H1 (cell line): ENCODE measurements around the gene TTC23. TPM values are rescaled to one million over a fixed set of nuclear protein-coding genes. Genes with fewer than 3 reads are reported as not detected.

Source experiments
- CTCF ChIA-PET: fragments of 300-600 bp; sonication (Branson Sonifier 250); formaldehyde crosslinking; loops from one replicate; lab custom pipeline; 2021; ENCODE audit not compliant: partially characterized antibody; lab: Charles Lee
- POLR2A ChIA-PET: fragments of 300-600 bp; sonication (Branson Sonifier 250); formaldehyde crosslinking; loops from one replicate; lab custom pipeline; 2021; ENCODE audit warnings: inconsistent platforms; ENCODE audit not compliant: partially characterized antibody; lab: Charles Lee
- DNase-seq, 2 experiments: peaks; one replicate each; pipeline versions ENCODE4 v3.0.0 to v3.0.0-alpha.2; 2010 to 2022; ENCODE audit warnings: low spot score in 2 of 2, low read depth in 1 of 2, mixed read lengths in 1 of 2
- FAIRE-seq: peaks from 2 replicates; lab custom pipeline; 2011; peaks lifted over from hg19 to GRCh38; lab: Jason Lieb, UNC
- H2AFZ ChIP-seq: 2 replicates; pipeline ENCODE4 v1.8.1; 2012; ENCODE audit warnings: low read length, inconsistent platforms
- H2AK5ac ChIP-seq: 2 replicates; pipeline ENCODE4 v1.6.1; 2013; ENCODE audit warnings: low read depth, low read length
- H2BK120ac ChIP-seq: replicated peaks from 2 replicates; pipeline ENCODE3; 2013; ENCODE audit warnings: low read depth, low read length, inconsistent platforms
- H2BK12ac ChIP-seq: 2 replicates; pipeline ENCODE4 v1.6.1; 2013; ENCODE audit warnings: low read depth, low read length
- H2BK15ac ChIP-seq: 2 replicates; pipeline ENCODE4 v1.6.1; 2013; ENCODE audit warnings: low read length
- H2BK20ac ChIP-seq: 2 replicates; pipeline ENCODE4 v1.6.1; 2013; ENCODE audit warnings: low read length
- H2BK5ac ChIP-seq: 2 replicates; pipeline ENCODE4 v1.6.1; 2013; ENCODE audit warnings: low read depth, low read length
- H3K14ac ChIP-seq: 2 replicates; pipeline ENCODE4 v1.6.1; 2013; ENCODE audit warnings: inconsistent platforms; ENCODE audit not compliant: insufficient read length
- H3K18ac ChIP-seq: 2 replicates; pipeline ENCODE4 v1.6.1; 2013; ENCODE audit warnings: low read length; ENCODE audit errors: extremely low read depth
- H3K23ac ChIP-seq: 2 replicates; pipeline ENCODE4 v1.6.1; 2013; ENCODE audit warnings: inconsistent platforms; ENCODE audit not compliant: insufficient read length
- H3K23me2 ChIP-seq: 2 replicates; pipeline ENCODE4 v1.6.1; 2013; ENCODE audit warnings: low read depth, low read length
- H3K27ac ChIP-seq: 2 replicates; pipeline ENCODE4 v1.6.1; 2011; ENCODE audit warnings: low read depth, low read length, inconsistent platforms
- H3K27me3 ChIP-seq, 4 experiments: replicated peaks in 1 of 4; 1 replicate in 1 of 4; 2 replicates in 3 of 4; pipeline versions ENCODE4 v1.6.1 to v1.8.1; 2011 to 2013; ENCODE audit warnings: low read length in 3 of 4, mild to moderate bottlenecking in 3 of 4, inconsistent platforms in 2 of 4, mixed read lengths in 2 of 4, moderate library complexity in 1 of 4; ENCODE audit not compliant: control insufficient read depth in 3 of 4, insufficient read depth in 3 of 4; ENCODE audit errors: extremely low read depth in 1 of 4
- H3K36me3 ChIP-seq, 4 experiments: 2 replicates each; pipeline versions ENCODE4 v1.6.1 to v1.8.1; 2011 to 2013; ENCODE audit warnings: mild to moderate bottlenecking in 4 of 4, low read length in 3 of 4, moderate library complexity in 2 of 4, control low read depth in 1 of 4, inconsistent platforms in 1 of 4; ENCODE audit not compliant: insufficient read depth in 4 of 4, control insufficient read depth in 2 of 4
- H3K4ac ChIP-seq: replicated peaks from 2 replicates; pipeline ENCODE3; 2013; ENCODE audit warnings: low read length, low read depth, mixed read lengths, inconsistent platforms; ENCODE audit not compliant: insufficient read length
- H3K4me1 ChIP-seq, 4 experiments: replicated peaks in 1 of 4; 1 replicate in 1 of 4; 2 replicates in 3 of 4; pipeline versions ENCODE4 v1.6.1 to v1.8.1; 2011 to 2013; ENCODE audit warnings: low read length in 3 of 4, inconsistent platforms in 2 of 4, mixed read lengths in 1 of 4; ENCODE audit not compliant: insufficient read depth in 4 of 4, control insufficient read depth in 3 of 4
- H3K4me2 ChIP-seq, 2 experiments: 2 replicates each; pipeline versions ENCODE4 v1.6.1 to v1.8.1; 2011 to 2013; ENCODE audit warnings: low read depth in 2 of 2, low read length in 2 of 2, control low read depth in 1 of 2, inconsistent platforms in 1 of 2, mild to moderate bottlenecking in 1 of 2; ENCODE audit not compliant: insufficient read depth in 1 of 2
- H3K4me3 ChIP-seq, 4 experiments: fragments of 200-600, 300-600 bp in 1 of 4; sonication (generic), shearing (Covaris generic), sonication (Bioruptor Twin) in 1 of 4; 2 replicates each; pipeline versions ENCODE4 v1.5.1 to v1.8.1; 2011 to 2016; ENCODE audit warnings: low read length in 4 of 4, low read depth in 3 of 4, control low read depth in 2 of 4, inconsistent platforms in 2 of 4, mild to moderate bottlenecking in 2 of 4, mixed read lengths in 1 of 4, moderate library complexity in 1 of 4; ENCODE audit not compliant: insufficient read depth in 2 of 4; ENCODE audit errors: extremely low read depth in 1 of 4
- H3K56ac ChIP-seq: replicated peaks from 2 replicates; pipeline ENCODE3; 2013; ENCODE audit warnings: low read depth, mild to moderate bottlenecking, mixed read lengths, low read length, inconsistent platforms; ENCODE audit not compliant: insufficient read length
- H3K79me1 ChIP-seq: 2 replicates; pipeline ENCODE4 v1.6.1; 2013; ENCODE audit warnings: low read depth, low read length, control low read depth
- H3K79me2 ChIP-seq, 2 experiments: 2 replicates each; pipeline versions ENCODE4 v1.6.1 to v1.8.1; 2012 to 2013; ENCODE audit warnings: low read length in 2 of 2, mild to moderate bottlenecking in 2 of 2, inconsistent platforms in 1 of 2; ENCODE audit not compliant: insufficient read depth in 2 of 2, control insufficient read depth in 1 of 2
- H3K9ac ChIP-seq, 4 experiments: replicated peaks in 1 of 4; 1 replicate in 1 of 4; 2 replicates in 3 of 4; pipeline versions ENCODE4 v1.6.1 to v1.8.1; 2011 to 2013; ENCODE audit warnings: low read depth in 3 of 4, low read length in 3 of 4, control low read depth in 2 of 4, mild to moderate bottlenecking in 2 of 4, moderate library complexity in 2 of 4, inconsistent platforms in 1 of 4; ENCODE audit errors: extremely low read depth in 1 of 4
- H3K9me3 ChIP-seq, 2 experiments: 2 replicates each; pipeline versions ENCODE4 v1.6.1 to v1.8.1; 2012 to 2013; ENCODE audit warnings: mild to moderate bottlenecking in 2 of 2, moderate library complexity in 2 of 2, control low read depth in 1 of 2, inconsistent platforms in 1 of 2, low read depth in 1 of 2, low read length in 1 of 2, mixed read lengths in 1 of 2; ENCODE audit not compliant: insufficient read depth in 2 of 2
- H4K20me1 ChIP-seq, 2 experiments: replicated peaks in 1 of 2; 2 replicates each; pipeline versions ENCODE3 to v1.8.1; 2011 to 2013; ENCODE audit warnings: inconsistent platforms in 2 of 2, low read length in 2 of 2, mild to moderate bottlenecking in 1 of 2; ENCODE audit not compliant: insufficient read depth in 2 of 2, control insufficient read depth in 1 of 2
- H4K5ac ChIP-seq: 2 replicates; pipeline ENCODE4 v1.6.1; 2013; ENCODE audit warnings: low read length, low read depth, mixed read lengths, inconsistent platforms; ENCODE audit not compliant: insufficient read length
- H4K8ac ChIP-seq: 2 replicates; pipeline ENCODE4 v1.8.0; 2013; ENCODE audit warnings: mild to moderate bottlenecking, moderate library complexity, low read length, inconsistent platforms; ENCODE audit not compliant: insufficient read depth; ENCODE audit errors: extremely low read depth
- H4K91ac ChIP-seq: replicated peaks from 2 replicates; pipeline ENCODE3; 2013; ENCODE audit warnings: low read length, mixed read lengths, inconsistent platforms; ENCODE audit not compliant: insufficient read length
- HDAC2 ChIP-seq, 2 experiments: fragments of 300-600 bp in 1 of 2; sonication (generic) in 1 of 2; IDR thresholded peaks; 2 replicates each; pipeline ENCODE4 v1.6.1; 2011 to 2012; ENCODE audit warnings: low read depth in 2 of 2, low read length in 2 of 2, mild to moderate bottlenecking in 2 of 2, moderate library complexity in 2 of 2, borderline replicate concordance in 1 of 2, inconsistent platforms in 1 of 2
- WGBS, 2 experiments: shearing (Covaris generic) in 1 of 2; methylation state at CpG; one replicate each; pipeline versions ENCODE4 v1.1.6 to v1.1.7; 2013 to 2015; ENCODE audit warnings: low lambda C conversion rate in 2 of 2, mixed read lengths in 2 of 2, inconsistent platforms in 1 of 2, low coverage in 1 of 2, missing lambda C conversion rate in 1 of 2; ENCODE audit not compliant: insufficient replicate concordance in 2 of 2, insufficient coverage in 1 of 2, insufficient read length in 1 of 2; ENCODE audit errors: extremely low coverage in 1 of 2, missing lambda C conversion rate in 1 of 2; 5-methylcytosine and 5-hydroxymethylcytosine counted together
- polyA plus RNA-seq, 7 experiments: library from polyadenylated mRNA; depleted of rRNA in 3 of 7; stranded (reverse) in 5 of 7; unstranded in 2 of 7; fragments of >200 nt in 5 of 7; fragments of 200-250 nt in 2 of 7; gene quantifications; 1 replicate in 5 of 7; 2 replicates in 1 of 7; 4 replicates in 1 of 7; pipeline versions ENCODE4 v1.2.1 to v1.2.3, GENCODE V29; 2011 to 2013; ENCODE audit warnings: missing spikeins in 2 of 7, mixed read lengths in 2 of 7
- total RNA-seq: library from RNA; stranded (reverse); fragmentation: NEBNext Ultra II Directional; extraction: Animal tissue kit (Norgen Biotek cat#: 25700); gene quantifications from 2 replicates; pipeline ENCODE4 v1.2.1, GENCODE V29; 2021

TTC23 gene
- total and polyA plus RNA-seq, 2 of the 8 experiments (the other 6 are each of a cell fraction or from before 2014, with no cell fraction given), result 4.8 to 23.0 TPM

- H2AK5ac ChIP-seq, result no peak overlapping the region
- no peak overlapping the region for H3K4me3 ChIP-seq
- H4K20me1 ChIP-seq, result peaks cover 0 to under 1% of the 10 kb centered on the region in 2 experiments
- no peaks in the 10 kb centered on the region for H3K4me1 ChIP-seq
- H3K9ac ChIP-seq, result no peak overlapping the region
- no peaks in the 10 kb centered on the region for H3K79me1 ChIP-seq
- no peaks in the 10 kb centered on the region for H3K27me3 ChIP-seq
- no peak overlapping the region for H2BK15ac ChIP-seq
- no peak overlapping the region for H2BK20ac ChIP-seq
- H2BK12ac ChIP-seq, result no peak overlapping the region
- no peak for DNase-seq
- H4K91ac ChIP-seq, result no peak overlapping the region
- no peak overlapping the region for H3K18ac ChIP-seq
- H3K79me2 ChIP-seq, result no peaks in the 10 kb centered on the region
- WGBS, 2 experiments, result 95% methylated on average over 2 of the region's 2 CpGs; no CpG with 5 or more reads in 1 of the 2 experiments
- H4K8ac ChIP-seq, result no peak overlapping the region
- H3K4me2 ChIP-seq, result no peak overlapping the region
- POLR2A ChIA-PET, result no interaction called here
- no peak overlapping the region for H3K23ac ChIP-seq
- no peak overlapping the region for H2BK5ac ChIP-seq
- H3K9me3 ChIP-seq, result 0 out of 4 replicates have a peak, but pooled peaks cover 0 to 4% of the 10 kb centered on the region in 2 experiments
- H2AFZ ChIP-seq, result no peak overlapping the region
- FAIRE-seq, result no peak
- no peak overlapping the region for H3K14ac ChIP-seq
- H3K4ac ChIP-seq, result no peak overlapping the region
- no peak overlapping the region for H2BK120ac ChIP-seq
- H3K27ac ChIP-seq, result no peak overlapping the region
- no peak overlapping the region for H4K5ac ChIP-seq
- CTCF ChIA-PET, result no interaction called here
- no peak overlapping the region for H3K56ac ChIP-seq
- H3K36me3 ChIP-seq, result peaks cover 0 to 7% (median 2%) of the 10 kb centered on the region in 4 experiments; a peak in 4 of 8 replicates
- no peaks in the 10 kb centered on the region for H3K23me2 ChIP-seq
- TF ChIP-seq HDAC2 (IDR thresholded peaks at IDR 0.05; ENCODE audit: borderline replicate concordance in 1 of 2, low read depth in 2 of 2, low read length in 2 of 2), result no peak
Observed at GRCh38 chr15:99232740-99233139, 16.6 kb downstream of the TTC23 start.
